ENCODE data around the gene ABT1. TPM values are rescaled to one million over a fixed set of nuclear protein-coding genes. Genes with fewer than 3 reads are reported as not detected.

ABT1 gene
- total RNA-seq, 1 donor from 2014 or later: 21.4 TPM

- H3K4me1 Mint-ChIP-seq (ENCODE audit: unreplicated experiment): peaks cover 9% of the 10 kb centered on the region
- peaks cover 67% of the 10 kb centered on the region for H3K27me3 Mint-ChIP-seq
- no peaks in the 10 kb centered on the region for H3K9me3 Mint-ChIP-seq
- no peaks in the 10 kb centered on the region for H3K36me3 Mint-ChIP-seq
- H3K27ac Mint-ChIP-seq: no peak overlapping the region
- peak overlapping the region; percentile 16 for H3K4me3 Mint-ChIP-seq
- TF ChIP-seq CTCF (conservative IDR thresholded peaks at IDR 0.05): no peak
- no peak for DNase-seq (ENCODE audit: extremely low spot score, unreplicated experiment)
These were observed 14.8 kb downstream of the ABT1 start for GRCh38 chr6:26611599-26611998.

GRCh38 chr6:26613201-26613600 is 16.4 kb downstream of the ABT1 start:
- peaks cover 60% of the 10 kb centered on the region for H3K27me3 Mint-ChIP-seq
- peak overlapping the region; percentile 91 for H3K4me3 Mint-ChIP-seq
- H3K4me1 Mint-ChIP-seq (ENCODE audit: unreplicated experiment): peaks cover 9% of the 10 kb centered on the region
- H3K9me3 Mint-ChIP-seq: no peaks in the 10 kb centered on the region
- no peak for TF ChIP-seq CTCF (conservative IDR thresholded peaks at IDR 0.05)
- no peak for DNase-seq (ENCODE audit: extremely low spot score, unreplicated experiment)
- no peaks in the 10 kb centered on the region for H3K36me3 Mint-ChIP-seq
- no peak overlapping the region for H3K27ac Mint-ChIP-seq

GRCh38 chr6:26613689-26614683 is 17.2 kb downstream of the ABT1 start:
- H3K27me3 Mint-ChIP-seq: peaks cover 58% of the 10 kb centered on the region
- DNase-seq (ENCODE audit: extremely low spot score, unreplicated experiment): no peak

GRCh38 chr6:26623339-26623859 is 26.6 kb downstream of the ABT1 start:
- TF ChIP-seq CTCF (conservative IDR thresholded peaks at IDR 0.05): no peak
- no peak overlapping the region for H3K4me3 Mint-ChIP-seq
- no peaks in the 10 kb centered on the region for H3K4me1 Mint-ChIP-seq (ENCODE audit: unreplicated experiment)
- no peak overlapping the region for H3K27ac Mint-ChIP-seq
- peaks cover 13% of the 10 kb centered on the region for H3K27me3 Mint-ChIP-seq
- no peaks in the 10 kb centered on the region for H3K36me3 Mint-ChIP-seq
- peaks cover 12% of the 10 kb centered on the region for H3K9me3 Mint-ChIP-seq
- DNase-seq (ENCODE audit: extremely low spot score, unreplicated experiment): no peak

More at GRCh38 chr6:26613689-26614683, 17.2 kb downstream of the ABT1 start:
- Mint-ChIP-seq H3K4me1 (ENCODE audit: unreplicated experiment) (peaks cover 9% of the 10 kb centered on the region), H3K4me3 (peak overlapping the region; percentile 91), H3K9me3 (no peaks in the 10 kb centered on the region), H3K27ac (no peak overlapping the region), H3K36me3 (no peaks in the 10 kb centered on the region)
- peak; percentile 50 for TF ChIP-seq CTCF (conservative IDR thresholded peaks at IDR 0.05)

GRCh38 chr6:26624557-26624956 is 27.8 kb downstream of the ABT1 start:
- Mint-ChIP-seq H3K4me3 (no peak overlapping the region), H3K9me3 (peaks cover 12% of the 10 kb centered on the region), H3K4me1 (ENCODE audit: unreplicated experiment) (no peaks in the 10 kb centered on the region), H3K27ac (no peak overlapping the region), H3K27me3 (peaks cover 13% of the 10 kb centered on the region), H3K36me3 (no peaks in the 10 kb centered on the region)
- no peak for DNase-seq (ENCODE audit: extremely low spot score, unreplicated experiment)
- no peak for TF ChIP-seq CTCF (conservative IDR thresholded peaks at IDR 0.05)

Data from type B pancreatic cell (in vitro differentiated cells).